ENCODE results near the gene CSAG2. TPM values are rescaled to one million over a fixed set of nuclear protein-coding genes. Genes with fewer than 3 reads are reported as not detected.
"Not testable (repeated sequence)": the region's sequence is repeated elsewhere in the genome, so short reads cannot be mapped to it uniquely, and the experiment has no call there.

The CSAG2 gene
- total and polyA plus RNA-seq, 8 donors = not detected

DNA sequence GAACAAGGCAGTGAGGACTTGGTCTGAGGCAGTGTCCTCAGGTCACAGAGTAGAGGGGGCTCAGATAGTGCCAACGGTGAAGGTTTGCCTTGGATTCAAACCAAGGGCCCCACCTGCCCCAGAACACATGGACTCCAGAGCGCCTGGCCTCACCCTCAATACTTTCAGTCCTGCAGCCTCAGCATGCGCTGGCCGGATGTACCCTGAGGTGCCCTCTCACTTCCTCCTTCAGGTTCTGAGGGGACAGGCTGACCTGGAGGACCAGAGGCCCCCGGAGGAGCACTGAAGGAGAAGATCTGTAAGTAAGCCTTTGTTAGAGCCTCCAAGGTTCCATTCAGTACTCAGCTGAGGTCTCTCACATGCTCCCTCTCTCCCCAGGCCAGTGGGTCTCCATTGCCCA is 8.7 kb downstream of the CSAG2 start:
- H3K9me3 ChIP-seq; H3K4me3 ChIP-seq; H3K27me3 ChIP-seq; H3K36me3 ChIP-seq; H3K27ac ChIP-seq; intact Hi-C loops (cut with DNase I; ENCODE audit: low total_unique reads); H3K4me1 ChIP-seq: not testable (repeated sequence)
- peak in 1 of 2 donors; percentile 20 for DNase-seq
- 77 to 97% (median 88%) methylated on average over 3 to 4 of the region's 5 CpGs; no CpG with 5 or more reads in 1 of the 5 donors for WGBS, 5 donors

DNA sequence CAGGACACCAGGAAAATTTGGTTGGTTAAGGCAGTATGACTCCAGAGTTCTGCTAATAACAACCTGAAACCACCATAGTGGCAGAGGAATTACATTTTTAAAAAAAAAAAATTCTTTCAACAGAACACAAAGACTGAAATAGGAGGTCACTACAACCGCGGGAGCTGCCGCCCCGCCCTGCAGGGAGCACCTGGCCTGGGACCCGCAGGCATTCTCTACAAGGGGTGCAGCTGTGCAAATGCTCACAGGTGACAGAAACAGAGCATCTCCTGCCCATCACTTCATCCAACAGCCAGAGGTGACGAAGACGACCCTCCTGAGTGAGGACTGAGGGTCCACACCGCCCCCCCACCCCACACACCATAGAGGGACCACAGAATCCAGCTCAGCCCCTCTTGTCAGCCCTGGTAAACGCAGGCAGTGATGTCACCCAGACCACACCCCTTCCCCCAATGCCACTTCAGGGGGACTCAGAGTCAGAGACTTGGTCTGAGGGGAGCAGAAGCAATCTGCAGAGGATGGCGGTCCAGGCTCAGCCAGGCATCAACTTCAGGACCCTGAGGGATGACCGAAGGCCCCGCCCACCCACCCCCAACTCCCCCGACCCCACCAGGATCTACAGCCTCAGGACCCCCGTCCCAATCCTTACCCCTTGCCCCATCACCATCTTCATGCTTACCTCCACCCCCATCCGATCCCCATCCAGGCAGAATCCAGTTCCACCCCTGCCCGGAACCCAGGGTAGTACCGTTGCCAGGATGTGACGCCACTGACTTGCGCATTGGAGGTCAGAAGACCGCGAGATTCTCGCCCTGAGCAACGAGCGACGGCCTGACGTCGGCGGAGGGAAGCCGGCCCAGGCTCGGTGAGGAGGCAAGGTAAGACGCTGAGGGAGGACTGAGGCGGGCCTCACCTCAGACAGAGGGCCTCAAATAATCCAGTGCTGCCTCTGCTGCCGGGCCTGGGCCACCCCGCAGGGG is 10.8 kb downstream of the CSAG2 start, which contains the start of gene MAGEA3:
Gene MAGEA3, plus strand, starts transcription at position 843 of the 980 bp plus-strand sequence. CDS start 2,039 bp downstream, outside the sequence.
- DNase-seq; H3K36me3 ChIP-seq; H3K4me3 ChIP-seq; H3K27me3 ChIP-seq; intact Hi-C loops (cut with DNase I; ENCODE audit: low total_unique reads); H3K9me3 ChIP-seq; H3K4me1 ChIP-seq; H3K27ac ChIP-seq: not testable (repeated sequence)
- 72 to 95% (median 84%) methylated on average over 4 to 6 of the region's 34 CpGs; no CpG with 5 or more reads in 2 of the 5 donors for WGBS, 5 donors

DNA sequence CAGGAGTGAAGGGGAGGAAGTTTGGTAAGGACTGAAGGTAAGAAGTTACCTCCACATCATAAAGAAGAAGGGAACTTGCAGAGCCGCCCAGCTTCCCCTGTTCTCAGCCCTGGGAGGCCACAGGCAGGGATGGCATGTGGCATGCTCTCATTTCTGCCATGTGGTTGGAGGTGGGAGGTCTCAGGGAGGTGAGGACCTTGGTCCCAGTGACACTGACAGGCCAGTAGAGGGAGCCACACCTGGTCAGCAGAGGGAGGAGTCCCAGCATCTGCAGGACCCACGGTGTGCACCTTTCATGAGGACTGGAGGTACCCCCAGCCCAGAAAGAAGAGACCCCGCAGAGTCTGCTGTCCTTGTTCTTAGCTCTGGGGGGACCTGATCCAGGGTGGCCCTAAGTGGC is 28.1 kb downstream of the CSAG2 start:
- H3K4me1 ChIP-seq; H3K9me3 ChIP-seq; H3K27ac ChIP-seq; H3K36me3 ChIP-seq; intact Hi-C loops (cut with DNase I; ENCODE audit: low total_unique reads); H3K27me3 ChIP-seq; DNase-seq; H3K4me3 ChIP-seq: not testable (repeated sequence)
- no CpG with 5 or more reads among the region's 3 CpGs for WGBS, 5 donors

DNA sequence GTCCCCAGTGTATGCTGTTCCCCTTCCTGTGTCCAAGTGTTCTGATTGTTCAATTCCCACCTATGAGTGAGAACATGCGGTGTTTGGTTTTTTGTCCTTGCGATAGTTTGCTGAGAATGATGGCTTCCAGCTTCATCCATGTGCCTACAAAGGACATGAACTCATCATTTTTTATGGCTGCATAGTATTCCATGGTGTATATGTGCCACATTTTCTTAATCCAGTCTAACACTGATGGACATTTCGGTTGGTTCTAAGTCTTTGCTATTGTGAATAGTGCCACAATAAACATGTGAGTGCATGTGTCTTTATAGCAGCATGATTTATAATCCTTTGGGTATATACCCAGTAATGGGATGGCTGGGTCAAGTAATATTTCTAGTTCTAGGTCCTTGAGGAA is 34.4 kb downstream of the CSAG2 start:
- H3K4me1 ChIP-seq; H3K27ac ChIP-seq; DNase-seq; H3K27me3 ChIP-seq; intact Hi-C loops (cut with DNase I; ENCODE audit: low total_unique reads); H3K9me3 ChIP-seq; H3K36me3 ChIP-seq; H3K4me3 ChIP-seq: not testable (repeated sequence)
- WGBS, 5 donors = 87 to 96% (median 91%) methylated on average over 2 to 3 of the region's 3 CpGs

DNA sequence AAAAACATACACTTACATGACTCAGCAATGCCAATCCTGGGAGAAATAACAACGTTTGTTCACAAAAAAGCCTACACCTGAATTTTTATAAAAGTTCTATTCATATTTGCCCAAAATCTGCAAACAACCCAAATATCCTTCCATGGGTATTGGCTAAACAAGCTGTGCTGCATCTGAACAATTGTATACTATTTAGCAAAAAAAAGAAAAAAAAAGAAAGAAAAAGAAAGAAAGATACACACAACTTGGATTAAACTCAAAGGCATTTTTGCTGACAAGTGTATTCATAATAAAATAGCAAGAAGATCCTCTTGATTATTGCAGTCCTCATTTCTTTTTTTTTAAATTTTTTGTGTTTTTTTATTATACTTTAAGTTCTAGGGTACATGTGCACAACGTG is 34.9 kb downstream of the CSAG2 start:
- no peaks in the 10 kb centered on the region for H3K36me3 ChIP-seq
- no peaks in the 10 kb centered on the region for H3K9me3 ChIP-seq
- TF ChIP-seq POLR2AphosphoS5 (IDR thresholded peaks at IDR 0.05) (no peak), EP300 (IDR thresholded peaks at IDR 0.05) (no peak), POLR2A (IDR thresholded peaks at IDR 0.05) (no peak)
- TF ChIP-seq, protein P1, sequence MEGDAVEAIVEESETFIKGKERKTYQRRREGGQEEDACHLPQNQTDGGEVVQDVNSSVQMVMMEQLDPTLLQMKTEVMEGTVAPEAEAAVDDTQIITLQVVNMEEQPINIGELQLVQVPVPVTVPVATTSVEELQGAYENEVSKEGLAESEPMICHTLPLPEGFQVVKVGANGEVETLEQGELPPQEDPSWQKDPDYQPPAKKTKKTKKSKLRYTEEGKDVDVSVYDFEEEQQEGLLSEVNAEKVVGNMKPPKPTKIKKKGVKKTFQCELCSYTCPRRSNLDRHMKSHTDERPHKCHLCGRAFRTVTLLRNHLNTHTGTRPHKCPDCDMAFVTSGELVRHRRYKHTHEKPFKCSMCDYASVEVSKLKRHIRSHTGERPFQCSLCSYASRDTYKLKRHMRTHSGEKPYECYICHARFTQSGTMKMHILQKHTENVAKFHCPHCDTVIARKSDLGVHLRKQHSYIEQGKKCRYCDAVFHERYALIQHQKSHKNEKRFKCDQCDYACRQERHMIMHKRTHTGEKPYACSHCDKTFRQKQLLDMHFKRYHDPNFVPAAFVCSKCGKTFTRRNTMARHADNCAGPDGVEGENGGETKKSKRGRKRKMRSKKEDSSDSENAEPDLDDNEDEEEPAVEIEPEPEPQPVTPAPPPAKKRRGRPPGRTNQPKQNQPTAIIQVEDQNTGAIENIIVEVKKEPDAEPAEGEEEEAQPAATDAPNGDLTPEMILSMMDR (IDR thresholded peaks at IDR 0.05) = no peak
- H3K4me3 ChIP-seq = no peak overlapping the region
- no peak overlapping the region for H3K27ac ChIP-seq
- no peaks in the 10 kb centered on the region for H3K4me1 ChIP-seq
- no peak for DNase-seq
- H3K27me3 ChIP-seq = no peaks in the 10 kb centered on the region
- intact Hi-C loops (cut with DNase I; ENCODE audit: low total_unique reads) = no loop called here
- 73 to 87% (median 83%) methylated on average over 2 of the region's 2 CpGs for WGBS, 5 donors

DNA sequence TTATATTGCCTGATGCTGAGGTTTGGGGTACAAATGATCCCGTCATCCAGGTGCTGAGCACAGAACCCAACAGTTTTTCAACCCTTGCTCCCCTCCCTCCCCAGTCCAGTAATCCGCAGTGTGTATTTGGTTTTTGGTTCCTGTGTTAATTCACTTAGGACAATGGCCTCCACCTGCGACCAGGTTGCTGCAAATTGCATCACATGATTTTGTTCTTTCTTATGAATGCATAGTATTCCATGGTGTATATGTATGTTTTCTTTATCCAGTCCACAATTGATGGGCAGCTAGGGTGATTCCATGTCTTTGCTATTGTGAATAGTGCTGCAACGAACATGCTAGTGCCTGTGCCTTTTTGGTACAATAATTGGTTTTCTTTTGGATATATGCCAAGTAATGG is 46.0 kb downstream of the CSAG2 start:
- Histone ChIP-seq H3K27me3 (no peaks in the 10 kb centered on the region), H3K9me3 (peaks cover 0 to 38% (median 17%) of the 10 kb centered on the region in 4 donors), H3K36me3 (no peaks in the 10 kb centered on the region), H3K27ac (no peak overlapping the region), H3K4me3 (no peak overlapping the region), H3K4me1 (no peaks in the 10 kb centered on the region)
- intact Hi-C loops (cut with DNase I; ENCODE audit: low total_unique reads) = no loop called here
- TF ChIP-seq, protein P1 (IDR thresholded peaks at IDR 0.05) = no peak
- TF ChIP-seq EP300 (IDR thresholded peaks at IDR 0.05) = no peak
- no peak for TF ChIP-seq POLR2A (IDR thresholded peaks at IDR 0.05)
- no peak for TF ChIP-seq POLR2AphosphoS5 (IDR thresholded peaks at IDR 0.05)
- DNase-seq = no peak
- 44 to 66% (median 51%) methylated on average over 3 to 4 of the region's 4 CpGs for WGBS, 5 donors

All from stomach (tissue), 9 donors.